Femur (tissue), 1 donor: ENCODE results near the gene HVCN1.
"Not testable (repeated sequence)": the region's sequence is repeated elsewhere in the genome, so short reads cannot be mapped to it uniquely, and the experiment has no call there.

Experiments
- DNase-seq: peaks from one replicate; pipeline ENCODE4 v3.0.0-alpha.2; 2017

HVCN1 gene, protein sequence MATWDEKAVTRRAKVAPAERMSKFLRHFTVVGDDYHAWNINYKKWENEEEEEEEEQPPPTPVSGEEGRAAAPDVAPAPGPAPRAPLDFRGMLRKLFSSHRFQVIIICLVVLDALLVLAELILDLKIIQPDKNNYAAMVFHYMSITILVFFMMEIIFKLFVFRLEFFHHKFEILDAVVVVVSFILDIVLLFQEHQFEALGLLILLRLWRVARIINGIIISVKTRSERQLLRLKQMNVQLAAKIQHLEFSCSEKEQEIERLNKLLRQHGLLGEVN

DNA sequence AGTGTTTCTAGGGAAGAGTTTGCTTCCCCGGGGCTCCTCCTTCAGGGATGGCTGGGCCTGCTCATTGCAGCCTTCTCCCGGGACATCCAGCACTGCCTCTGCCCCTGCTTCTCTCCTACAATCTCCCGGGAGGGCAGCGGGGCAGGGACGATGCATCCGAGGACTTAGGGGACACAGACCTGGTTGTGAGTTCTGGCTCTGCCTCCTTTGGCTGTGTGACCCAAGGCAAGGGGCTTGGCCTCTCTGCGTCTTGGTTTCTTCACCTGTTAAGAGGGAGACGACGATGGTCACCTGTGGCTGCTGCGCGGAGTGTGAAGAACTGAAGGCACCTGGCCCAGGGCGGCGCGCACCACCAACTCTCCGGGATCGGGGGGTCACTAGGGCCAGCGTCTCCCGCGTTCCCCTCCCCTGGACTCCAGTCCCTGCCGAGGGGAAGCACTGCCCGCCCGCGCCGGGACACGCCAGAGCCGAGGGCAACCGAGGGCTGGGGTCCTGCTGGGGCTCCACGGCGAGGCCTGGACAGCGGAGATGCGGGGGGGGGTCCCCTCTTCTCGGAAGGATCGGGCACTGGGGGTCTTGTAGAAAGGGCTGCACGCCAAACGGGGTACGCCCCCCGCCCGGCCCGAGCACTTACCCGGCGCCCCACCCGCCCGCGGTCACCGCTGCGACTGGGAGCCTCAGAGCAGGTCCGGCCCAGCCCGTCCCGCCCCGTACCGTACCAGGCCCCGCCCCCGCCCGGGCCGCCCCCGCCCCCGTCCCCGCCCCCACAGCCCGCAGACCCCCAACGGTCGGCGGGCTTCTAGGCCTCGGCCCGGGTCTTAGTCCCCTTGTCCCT lies at the start of gene HVCN1:
HVCN1 (minus strand) TSS at position 670 of the 835 bp plus-strand sequence. CDS start 5,870 bp downstream, outside the sequence.
- DNase-seq: peak; percentile 72

DNA sequence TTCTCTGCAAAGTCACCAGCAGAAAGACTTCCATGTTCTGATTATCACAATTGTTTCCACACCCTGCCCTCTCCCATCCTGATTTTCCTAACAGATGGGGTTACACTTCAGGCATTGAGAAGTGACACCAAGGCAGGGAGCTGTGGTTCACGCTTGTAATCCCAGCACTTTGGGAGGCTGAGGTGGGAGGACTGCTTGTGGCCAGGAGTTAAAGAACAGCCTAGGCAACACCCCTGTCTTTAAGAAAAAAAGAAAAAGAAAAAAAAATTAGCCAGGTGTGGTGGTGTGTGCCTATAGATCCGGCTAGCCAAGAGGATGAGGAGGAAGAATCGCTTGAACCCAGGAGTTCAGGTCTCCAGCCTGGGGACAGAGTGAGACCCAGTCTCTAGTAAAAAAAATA lies 48.6 kb upstream of the HVCN1 start:
- DNase-seq: no peak

DNA sequence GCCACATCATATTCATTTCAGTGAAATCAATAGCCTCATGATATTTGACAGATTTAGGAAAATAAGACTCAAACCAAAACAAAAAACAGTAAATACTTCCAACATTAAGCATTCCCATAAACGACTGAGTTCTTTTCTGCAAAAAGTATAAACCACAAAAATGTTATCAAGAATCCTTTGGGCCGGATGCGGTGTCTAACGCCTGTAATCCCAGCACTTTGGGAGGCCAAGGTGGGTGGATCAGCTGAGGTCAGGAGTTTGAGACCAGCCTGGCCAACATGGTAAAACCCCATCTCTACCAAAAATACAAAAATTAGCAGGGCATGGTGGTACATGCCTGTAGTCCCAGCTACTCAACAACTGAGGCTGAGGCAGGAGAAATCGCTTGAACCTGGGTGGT lies 48.1 kb upstream of the HVCN1 start:
- not testable (repeated sequence) for DNase-seq

DNA sequence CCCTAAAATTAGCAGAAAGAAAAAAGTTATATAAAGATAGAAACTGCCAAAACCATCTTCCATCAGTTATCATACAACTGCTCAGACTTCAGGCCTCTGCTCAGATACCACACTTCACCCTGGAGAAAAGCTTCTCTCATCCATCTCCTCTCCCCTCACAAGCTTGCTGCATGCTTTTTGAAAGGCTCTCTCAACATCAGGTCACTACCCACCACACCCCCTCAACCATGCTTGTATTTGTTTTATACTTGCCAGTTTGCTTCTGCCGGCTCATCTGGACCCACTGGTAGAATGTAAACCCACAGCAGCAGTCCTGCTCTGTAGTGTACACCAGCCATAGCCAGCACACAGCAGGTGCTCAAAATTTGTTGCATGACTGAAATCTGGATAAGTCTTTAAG lies 45.0 kb upstream of the HVCN1 start:
- no peak for DNase-seq

DNA sequence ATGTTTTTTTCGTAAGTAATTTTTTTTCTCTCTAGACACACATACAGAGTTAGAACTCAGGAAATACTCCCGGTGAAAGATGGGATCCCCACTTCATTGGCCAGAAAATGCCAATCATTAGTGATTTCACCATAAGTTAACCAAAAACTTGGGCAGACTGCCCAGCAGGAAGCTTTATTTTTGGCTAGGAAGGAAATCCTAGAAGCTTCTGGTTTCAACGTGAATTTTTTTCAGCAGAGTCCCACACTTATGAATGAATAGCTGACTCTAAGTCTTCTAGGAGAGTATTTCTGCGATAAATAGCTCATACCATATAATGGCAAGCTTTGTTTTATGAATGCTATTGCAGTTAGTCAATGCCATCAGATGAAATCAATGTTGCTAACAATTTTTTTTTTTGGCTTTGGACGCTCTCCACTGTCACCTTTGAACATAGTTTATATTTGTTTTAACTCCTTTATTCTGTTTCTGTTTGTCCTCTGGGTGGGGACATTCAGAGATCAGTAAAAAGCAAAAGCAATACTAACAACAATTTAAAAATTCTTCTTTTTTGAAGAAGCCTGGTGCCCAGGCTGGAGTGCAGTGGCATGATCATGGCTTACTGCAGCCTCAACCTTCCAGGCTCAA lies 44.3 kb upstream of the HVCN1 start:
- DNase-seq: no peak

DNA sequence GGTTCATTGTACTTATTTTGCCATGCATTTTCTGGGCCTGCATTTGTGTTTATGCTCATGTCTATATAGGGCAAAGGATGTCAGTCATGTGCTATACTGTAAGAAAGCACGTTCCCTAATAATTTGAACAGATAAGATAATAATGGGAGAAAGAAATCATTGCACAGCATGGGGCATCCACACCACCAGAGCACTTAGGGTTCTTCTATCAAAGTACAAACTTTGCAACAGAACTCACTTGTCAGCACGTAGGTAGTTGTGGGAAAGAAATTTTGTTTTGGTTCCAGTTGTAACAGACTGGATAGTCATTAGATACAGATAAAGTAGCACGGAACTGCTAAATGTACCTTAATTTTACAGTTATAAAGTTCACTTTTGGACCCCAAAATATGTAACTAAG lies 43.7 kb upstream of the HVCN1 start:
- DNase-seq: no peak

DNA sequence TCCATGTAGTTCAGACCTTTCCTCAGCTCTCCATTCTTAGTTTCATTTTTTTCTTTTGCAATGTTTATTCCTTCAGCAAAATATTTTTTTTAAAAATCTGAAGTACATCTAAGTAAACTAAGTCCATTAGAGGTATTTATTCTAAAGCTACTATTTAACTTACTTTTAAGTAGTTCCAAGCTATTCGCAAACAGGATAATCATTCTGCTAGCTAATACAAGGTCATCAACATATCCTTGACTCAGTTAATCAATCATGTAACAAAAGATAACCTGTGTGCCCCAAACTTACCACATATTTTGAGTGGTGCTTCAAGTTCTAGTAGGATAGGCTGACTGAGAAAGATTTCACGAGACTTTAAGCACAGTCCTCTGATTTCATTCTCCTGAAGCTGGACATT lies 42.6 kb upstream of the HVCN1 start:
- no peak for DNase-seq

DNA sequence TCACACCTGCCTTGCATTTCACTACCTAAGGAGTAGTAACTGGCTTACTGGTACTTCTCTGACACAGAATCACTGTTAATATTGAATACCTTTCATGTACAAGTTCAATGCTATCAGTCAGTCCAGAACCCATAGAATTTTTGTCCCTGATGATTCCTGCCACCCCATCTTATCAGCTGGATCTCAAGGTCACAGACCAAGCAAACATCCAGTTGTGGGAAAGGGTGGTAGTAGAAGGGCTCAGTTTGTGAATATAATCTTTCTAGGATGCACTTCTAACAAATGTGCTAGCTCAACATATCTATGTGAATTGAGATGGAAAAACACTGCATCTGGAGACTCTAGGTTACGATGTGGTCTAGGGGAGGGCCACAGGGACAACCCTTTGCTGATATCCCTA lies 39.7 kb upstream of the HVCN1 start:
- no peak for DNase-seq

DNA sequence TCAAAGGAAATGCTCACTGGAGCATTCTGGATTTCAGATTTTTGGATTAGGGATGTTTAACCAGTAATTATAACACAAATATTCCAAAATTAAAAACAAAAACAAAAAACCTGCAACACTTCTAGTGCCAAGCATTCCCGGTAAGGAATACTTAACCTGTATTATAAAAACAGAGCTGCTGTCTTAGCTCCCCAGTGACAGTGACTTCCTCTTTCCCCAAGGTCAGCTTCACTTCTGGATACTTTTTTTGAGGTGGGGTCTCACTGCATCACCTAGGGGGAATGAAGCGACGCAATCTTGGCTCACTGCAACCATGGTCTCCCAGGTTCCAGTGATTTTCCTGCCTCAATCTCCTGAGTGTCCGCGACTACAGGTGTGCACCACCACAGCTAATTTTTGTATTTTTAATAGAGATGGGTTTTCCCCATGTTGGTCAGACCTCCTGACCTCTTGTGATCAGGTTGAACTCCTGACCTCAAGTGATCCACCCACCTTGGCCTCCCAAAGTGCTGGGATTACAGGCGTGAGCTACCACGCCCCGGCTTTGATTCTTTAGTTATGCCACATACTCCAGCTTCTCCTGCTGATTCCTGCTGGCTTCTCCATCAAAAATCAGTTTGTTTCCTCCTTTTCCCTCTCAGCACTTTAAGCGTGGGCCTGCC lies 37.9 kb upstream of the HVCN1 start:
- DNase-seq: no peak

DNA sequence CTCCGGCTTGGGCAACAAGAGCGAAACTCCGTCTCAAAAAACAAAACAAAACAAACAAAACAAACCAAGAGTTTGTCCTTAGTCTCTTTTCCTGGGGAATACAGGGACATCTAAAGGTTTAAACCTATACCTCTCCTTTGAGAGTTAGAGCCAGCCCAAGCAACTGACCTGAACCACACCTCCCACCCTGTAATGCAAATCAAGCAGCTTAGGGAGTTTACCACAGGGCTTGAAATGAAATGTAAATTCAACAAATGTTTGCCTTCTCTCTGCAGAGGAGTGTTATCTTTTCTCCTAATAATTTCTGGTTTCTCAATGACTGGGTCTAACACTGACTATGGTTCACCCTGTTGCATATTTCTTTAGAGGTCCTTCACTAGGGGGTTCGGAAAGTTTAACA lies 37.1 kb upstream of the HVCN1 start:
- no peak for DNase-seq

DNA sequence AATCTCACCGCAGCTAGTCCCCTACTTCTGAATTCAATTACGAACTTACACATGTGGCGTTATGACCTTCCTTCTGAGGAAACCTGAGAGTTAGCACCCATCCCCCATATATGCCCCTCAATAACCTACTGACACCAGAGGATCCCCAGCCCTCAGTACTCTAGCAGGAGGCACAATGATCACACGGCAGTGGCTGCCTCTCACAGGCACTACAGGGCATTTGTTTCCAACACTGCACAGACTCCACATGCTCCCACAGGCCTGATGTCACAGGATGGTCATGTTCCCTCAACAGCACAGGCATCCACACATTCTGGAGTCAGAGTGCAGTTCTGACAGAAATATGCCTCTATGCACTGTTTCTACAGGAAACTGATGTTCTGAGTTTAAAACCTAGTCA lies 36.4 kb upstream of the HVCN1 start:
- no peak for DNase-seq

DNA sequence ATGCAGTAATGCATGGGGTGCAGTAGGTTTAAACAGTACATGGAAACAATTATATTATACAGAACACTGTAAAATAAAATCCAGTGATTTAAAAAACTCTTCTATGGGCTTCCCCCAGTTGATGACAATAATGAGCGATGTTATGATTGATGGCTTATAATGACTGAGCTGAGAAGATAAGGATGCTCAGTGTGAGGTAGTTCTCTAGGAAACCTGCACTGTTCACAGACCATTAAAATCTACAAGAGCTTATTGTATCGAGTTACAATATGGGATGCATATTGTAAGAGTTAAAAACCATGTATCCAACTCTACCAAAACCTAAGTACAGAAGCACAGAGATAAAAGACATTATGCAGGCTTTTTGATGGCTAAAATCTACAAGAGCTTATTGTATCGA lies 34.0 kb upstream of the HVCN1 start:
- DNase-seq: not testable (repeated sequence)

DNA sequence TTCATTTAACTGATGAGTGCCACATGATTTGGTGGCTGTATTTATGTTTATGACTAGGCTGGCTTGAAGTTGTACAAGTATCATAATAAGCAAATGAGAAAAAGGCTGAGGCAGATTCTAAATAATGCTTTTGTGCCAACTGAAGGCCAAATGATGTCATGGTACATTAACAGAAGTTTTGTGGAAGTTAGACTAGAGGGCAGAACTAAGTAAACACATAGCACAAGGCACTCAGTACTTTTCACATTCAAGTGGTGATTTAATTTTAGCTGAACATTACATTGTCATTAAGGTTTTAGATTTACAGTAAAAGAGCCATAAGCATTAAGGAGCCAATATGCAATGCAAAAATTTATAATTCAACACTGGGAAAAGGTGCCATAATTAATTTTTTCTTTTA lies 32.7 kb upstream of the HVCN1 start:
- DNase-seq: no peak

DNA sequence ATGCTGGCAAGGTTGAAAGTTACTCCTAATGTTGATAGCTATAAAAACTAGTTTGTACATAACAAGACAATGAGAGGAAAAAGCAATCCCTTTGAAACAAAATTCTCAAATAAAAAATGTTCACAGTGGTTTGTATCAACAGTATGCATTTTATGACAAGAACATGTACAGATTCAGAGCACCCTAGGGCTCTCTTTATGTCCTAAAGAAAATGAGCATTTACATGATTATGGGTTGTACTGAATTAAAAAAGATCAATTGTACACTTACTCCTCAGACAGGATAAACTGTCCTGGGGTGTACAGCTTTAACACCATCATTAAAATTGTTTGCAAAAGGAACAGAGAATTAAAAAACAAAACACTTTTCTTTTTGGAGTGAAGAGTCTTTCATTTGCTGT lies 31.6 kb upstream of the HVCN1 start:
- no peak for DNase-seq

DNA sequence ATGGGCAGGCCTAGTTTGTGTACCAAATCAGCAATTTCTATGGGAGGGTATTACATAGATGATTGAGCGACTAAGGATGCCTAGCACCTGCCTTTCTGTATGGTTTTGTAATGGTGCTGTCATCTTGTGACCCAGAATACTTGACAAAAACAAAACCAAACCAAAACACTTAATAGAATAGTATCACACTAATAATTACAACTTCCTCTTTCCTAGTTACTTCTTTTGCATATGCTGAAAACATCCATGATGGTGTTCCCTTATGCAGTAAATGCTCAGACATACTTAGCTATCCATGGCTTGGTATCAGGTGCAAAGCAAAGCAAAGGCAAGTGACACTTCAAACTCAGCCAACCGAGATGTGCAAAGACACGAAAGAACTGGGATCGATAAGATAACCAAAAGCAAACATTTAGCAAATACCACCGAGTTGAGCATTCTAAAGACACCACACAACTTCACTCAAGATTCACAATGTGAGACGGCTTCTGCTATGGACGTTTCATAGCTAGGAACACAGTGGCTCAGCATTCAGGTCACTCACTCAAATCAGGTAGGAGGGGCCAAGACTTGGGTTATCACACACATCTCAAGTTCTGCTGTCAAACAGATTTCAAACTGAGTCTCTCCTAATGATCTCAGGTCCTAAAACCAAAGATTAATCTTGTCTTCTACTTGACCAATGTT lies 29.4 kb upstream of the HVCN1 start:
- DNase-seq: no peak

DNA sequence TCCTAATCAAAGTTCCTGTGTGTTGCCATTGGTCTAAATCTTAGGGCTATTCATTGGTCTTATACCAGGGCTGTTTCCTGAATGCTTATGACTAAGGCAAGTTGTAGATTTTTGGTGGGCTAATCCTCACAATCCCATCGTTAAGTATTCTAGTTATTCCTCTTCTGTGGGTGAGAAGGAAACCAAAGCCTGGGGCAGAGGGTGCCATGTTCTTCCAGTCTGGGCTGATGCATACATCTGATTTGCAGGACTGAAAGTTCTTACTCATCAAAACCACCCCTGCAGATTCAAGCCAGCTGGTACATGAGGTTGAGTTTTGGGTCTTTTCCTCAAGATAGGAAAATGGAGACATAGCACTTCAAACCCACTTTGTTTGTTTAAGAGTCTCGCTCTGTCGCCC lies 28.1 kb upstream of the HVCN1 start:
- no peak for DNase-seq

DNA sequence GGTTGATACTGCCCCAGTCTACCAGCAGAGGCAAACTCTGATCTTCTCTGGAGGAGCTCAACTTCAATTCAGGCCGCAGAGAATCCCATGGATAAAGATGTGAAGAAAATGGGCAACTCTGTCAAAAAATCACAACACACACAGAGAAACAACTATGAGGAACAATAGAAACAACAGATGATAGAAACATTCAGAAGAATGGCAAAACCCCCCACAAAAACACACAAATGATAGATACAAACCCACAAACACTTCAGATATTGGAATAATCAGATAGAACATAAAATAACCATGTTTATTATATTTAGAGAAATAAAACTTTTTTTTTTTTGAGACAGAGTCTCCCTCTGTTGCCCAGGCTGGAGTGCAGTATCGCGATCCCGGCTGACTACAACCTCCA lies 20.0 kb upstream of the HVCN1 start:
- DNase-seq: no peak

DNA sequence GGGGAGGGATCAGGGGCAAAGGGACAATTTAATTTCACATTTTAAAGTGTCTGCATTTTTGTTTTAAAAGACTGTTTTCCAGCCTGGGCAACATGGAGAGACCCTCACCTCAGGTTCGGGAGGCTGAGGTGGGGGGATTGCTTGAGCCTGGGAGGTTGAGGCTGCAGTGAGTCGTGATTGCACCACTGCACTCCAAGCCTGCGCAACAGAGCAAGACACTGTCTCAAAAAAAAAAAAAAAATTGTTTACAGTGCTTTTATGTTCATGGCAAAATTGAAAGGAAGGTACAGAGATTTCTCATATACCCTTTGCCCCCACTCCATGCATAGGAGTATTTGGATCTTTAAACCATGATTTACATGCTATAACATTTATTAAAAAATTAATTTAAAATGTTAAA lies 16.4 kb upstream of the HVCN1 start:
- DNase-seq: no peak

DNA sequence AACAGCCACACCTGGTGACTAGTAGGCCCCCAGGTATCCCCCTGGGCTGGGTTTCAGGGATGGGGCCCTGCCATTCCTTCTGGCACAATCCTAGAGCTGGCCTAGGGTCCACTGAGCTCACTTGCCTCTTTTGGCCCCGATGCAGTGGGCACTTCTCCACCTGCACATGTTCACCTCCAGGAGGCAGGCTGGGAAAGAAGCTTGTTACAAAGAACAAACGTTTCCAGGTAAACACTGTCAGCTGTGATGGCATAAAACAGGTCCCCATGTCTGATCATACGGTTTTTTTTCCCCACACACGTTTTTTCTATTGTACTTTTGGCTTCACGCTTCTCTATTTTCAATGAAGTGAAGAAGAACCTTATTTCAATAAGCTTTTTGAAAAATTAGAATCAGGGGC lies 15.8 kb upstream of the HVCN1 start:
- DNase-seq: no peak

DNA sequence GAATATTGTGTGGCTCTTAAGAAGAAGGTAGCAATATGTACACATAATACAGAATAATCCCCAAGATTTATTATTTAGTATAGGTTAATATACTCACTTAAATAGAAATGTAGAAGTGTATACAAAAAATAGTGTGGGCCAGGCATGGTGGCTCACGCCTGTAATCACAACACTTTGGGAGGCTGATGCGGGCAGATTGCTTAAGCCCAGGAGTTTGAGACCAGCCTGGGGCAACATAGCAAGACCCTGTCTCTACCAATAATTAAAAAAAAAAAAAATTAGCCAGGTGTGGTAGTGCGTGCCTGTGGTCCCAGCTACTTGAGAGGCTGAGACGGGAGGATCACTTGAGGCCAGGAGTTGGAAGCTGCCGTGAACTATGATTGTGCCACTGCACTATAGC lies 15.3 kb upstream of the HVCN1 start:
- DNase-seq: no peak

DNA sequence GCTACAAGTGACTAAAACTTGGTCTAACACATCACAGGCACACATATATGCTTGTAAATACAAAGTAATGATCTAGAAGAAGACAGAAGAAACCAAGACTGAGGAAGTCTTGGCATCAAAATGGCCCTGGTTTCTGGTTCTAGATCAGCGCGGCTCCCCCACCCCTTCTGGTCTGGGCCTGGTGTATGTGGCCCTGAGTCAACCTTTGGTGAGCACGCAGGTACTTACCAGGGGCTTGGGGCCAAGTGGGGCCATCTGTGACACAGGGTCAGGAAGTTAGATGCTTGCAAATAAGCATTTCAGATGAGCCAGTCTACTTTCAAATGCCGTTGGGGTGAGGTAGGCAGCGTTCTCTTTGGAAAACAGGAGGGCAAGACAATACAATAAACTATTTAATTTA lies 13.2 kb upstream of the HVCN1 start:
- no peak for DNase-seq

DNA sequence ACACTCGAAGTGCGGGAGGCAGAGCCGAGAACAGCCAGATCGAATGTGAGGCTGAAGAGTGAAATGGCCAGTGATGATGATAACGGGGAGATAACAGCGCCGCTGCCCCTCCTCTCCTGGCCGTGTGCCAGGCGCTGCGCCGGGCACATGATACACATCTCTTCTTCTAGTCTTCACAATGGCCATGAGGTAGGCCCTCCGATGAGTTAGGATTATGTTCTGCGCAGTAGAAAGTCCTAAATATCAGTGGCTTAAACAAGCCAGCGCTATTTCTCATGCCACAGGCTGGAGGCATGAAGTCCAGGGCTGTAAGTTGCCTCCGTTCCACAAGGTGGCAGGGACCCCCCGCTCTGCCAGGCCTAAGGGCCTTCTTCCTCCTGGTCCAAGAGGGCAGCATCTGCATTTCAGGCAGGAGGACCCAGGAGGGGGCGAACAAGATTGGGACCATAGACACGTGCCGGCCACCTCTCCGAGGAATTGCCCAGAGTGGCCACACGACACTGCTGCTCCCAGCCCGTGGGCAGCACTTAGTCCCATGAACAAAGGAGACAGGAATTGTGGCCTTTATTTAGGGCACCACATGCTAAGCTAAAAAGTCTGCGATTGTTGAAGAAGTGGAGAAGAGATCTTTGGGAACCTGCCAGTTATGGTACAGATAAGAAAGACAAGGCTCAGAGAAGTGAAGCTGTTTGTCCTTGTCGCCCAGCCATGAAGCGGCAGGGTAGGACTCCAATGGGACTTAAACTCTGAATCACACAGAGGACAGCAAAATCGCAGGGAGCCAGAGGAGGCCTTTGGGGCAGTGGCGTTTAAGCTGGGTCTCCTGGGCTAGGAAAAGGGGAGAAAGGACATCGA lies 10.9 kb upstream of the HVCN1 start:
- no peak for DNase-seq
